A673 (cell line): Measurements from ENCODE around the gene GOLPH3L. TPM values are rescaled to one million over a fixed set of nuclear protein-coding genes. Genes with fewer than 3 reads are reported as not detected.
"Not testable (repeated sequence)": the region's sequence is repeated elsewhere in the genome, so short reads cannot be mapped to it uniquely, and the experiment has no call there.

Experiments used
- BruUV-seq: library from RNA; stranded (reverse); fragments of 400-500 nt; replicated peaks from 2 replicates; lab custom pipeline; 2021; lab: Mats Ljungman, UMichigan
- CTCF ChIA-PET: fragments of 300-600 bp; sonication (Branson Sonifier 250); formaldehyde crosslinking; loops from one replicate; lab custom pipeline; 2022; ENCODE audit warnings: antibody characterized with exemption; lab: Charles Lee
- POLR2A ChIA-PET: fragments of 300-600 bp; sonication (Branson Sonifier 250); formaldehyde crosslinking; loops from one replicate; lab custom pipeline; 2022; ENCODE audit warnings: antibody characterized with exemption; ENCODE audit not compliant: low non-redundant PET; lab: Charles Lee
- DNase-seq: peaks from one replicate; pipeline ENCODE4 v3.0.0-alpha.2; 2015; ENCODE audit warnings: low spot score
- H3K27ac ChIP-seq: fragments of 200-600 bp; sonication (generic); 2 replicates; pipeline ENCODE4 v1.5.1; 2016; ENCODE audit warnings: mixed run types, low read depth, mild to moderate bottlenecking, mixed read lengths, antibody characterized with exemption, low read length; ENCODE audit not compliant: poor library complexity, severe bottlenecking
- H3K27me3 ChIP-seq: fragments of 200-600 bp; sonication (generic); replicated peaks from 2 replicates; pipeline ENCODE4 v1.6.1; 2017; ENCODE audit warnings: mixed run types, low read depth, mild to moderate bottlenecking, mixed read lengths, antibody characterized with exemption, low read length; ENCODE audit not compliant: insufficient read depth, poor library complexity
- H3K36me3 ChIP-seq: fragments of 200-600 bp; sonication (generic); 2 replicates; pipeline ENCODE4 v1.6.1; 2016; ENCODE audit warnings: mixed run types, mild to moderate bottlenecking, mixed read lengths, antibody characterized with exemption, low read length; ENCODE audit not compliant: insufficient read depth, poor library complexity, severe bottlenecking
- H3K4me1 ChIP-seq: fragments of 200-600 bp; sonication (generic); 2 replicates; pipeline ENCODE4 v1.6.1; 2017; ENCODE audit warnings: mixed run types, mild to moderate bottlenecking, mixed read lengths, antibody characterized with exemption, low read length; ENCODE audit not compliant: insufficient read depth, poor library complexity, severe bottlenecking
- H3K4me3 ChIP-seq: fragments of 200-600 bp; sonication (generic); 2 replicates; pipeline ENCODE4 v1.5.1; 2016; ENCODE audit warnings: low read depth, mixed run types, mild to moderate bottlenecking, mixed read lengths, low read length; ENCODE audit not compliant: poor library complexity, severe bottlenecking
- H3K9me3 ChIP-seq: fragments of 200-600 bp; sonication (generic); 2 replicates; pipeline ENCODE4 v1.6.1; 2016; ENCODE audit warnings: mixed run types, low read depth, mild to moderate bottlenecking, mixed read lengths, antibody characterized with exemption, low read length; ENCODE audit not compliant: poor library complexity, severe bottlenecking
- EZH2 ChIP-seq: fragments of 200-600 bp; sonication (generic); IDR thresholded peaks from 2 replicates; pipeline ENCODE4 v1.6.1; 2017; ENCODE audit warnings: borderline replicate concordance, low read depth, mild to moderate bottlenecking, mixed read lengths, antibody characterized with exemption, low read length; ENCODE audit not compliant: poor library complexity, severe bottlenecking
- intact Hi-C: fragments of 100-400 bp; cut with micrococcal nuclease; formaldehyde crosslinking; loops from one replicate; pipeline ENCODE4 v1.10.0; 2022; ENCODE audit not compliant: unreplicated experiment
- total RNA-seq: library from RNA; stranded (reverse); gene quantifications from 2 replicates; pipeline ENCODE4 v1.2.3, GENCODE V29; 2021
- TF ChIP-seq, protein P1 (sequence below): fragments of 300-800, 200-600 bp; sonication (generic); conservative IDR thresholded peaks from 2 replicates; pipeline ENCODE4 v1.5.1; 2017; ENCODE audit warnings: low read depth, mild to moderate bottlenecking, antibody characterized with exemption, low read length, moderate library complexity, mixed read lengths

GOLPH3L gene
- total RNA-seq, 1 experiment from 2014 or later = 22.6 TPM

- no TSS peak for BruUV-seq
- H3K27ac ChIP-seq = no peak overlapping the region
- CTCF ChIA-PET = no interaction called here
These were observed 47.4 kb downstream of the GOLPH3L start for GRCh38 chr1:150649441-150650075.

GRCh38 chr1:150642296-150642695 is 54.7 kb downstream of the GOLPH3L start:
- H3K9me3 ChIP-seq = no peaks in the 10 kb centered on the region
- ChIA-PET CTCF (no interaction called here), POLR2A (no interaction called here)
- DNase-seq = no peak
- H3K27ac ChIP-seq = no peak overlapping the region
- H3K4me3 ChIP-seq = no peak overlapping the region
- no TSS peak for BruUV-seq
- H3K27me3 ChIP-seq = no peaks in the 10 kb centered on the region
- H3K4me1 ChIP-seq = no peaks in the 10 kb centered on the region
- H3K36me3 ChIP-seq = peaks cover 12% of the 10 kb centered on the region
- TF ChIP-seq, protein P1, sequence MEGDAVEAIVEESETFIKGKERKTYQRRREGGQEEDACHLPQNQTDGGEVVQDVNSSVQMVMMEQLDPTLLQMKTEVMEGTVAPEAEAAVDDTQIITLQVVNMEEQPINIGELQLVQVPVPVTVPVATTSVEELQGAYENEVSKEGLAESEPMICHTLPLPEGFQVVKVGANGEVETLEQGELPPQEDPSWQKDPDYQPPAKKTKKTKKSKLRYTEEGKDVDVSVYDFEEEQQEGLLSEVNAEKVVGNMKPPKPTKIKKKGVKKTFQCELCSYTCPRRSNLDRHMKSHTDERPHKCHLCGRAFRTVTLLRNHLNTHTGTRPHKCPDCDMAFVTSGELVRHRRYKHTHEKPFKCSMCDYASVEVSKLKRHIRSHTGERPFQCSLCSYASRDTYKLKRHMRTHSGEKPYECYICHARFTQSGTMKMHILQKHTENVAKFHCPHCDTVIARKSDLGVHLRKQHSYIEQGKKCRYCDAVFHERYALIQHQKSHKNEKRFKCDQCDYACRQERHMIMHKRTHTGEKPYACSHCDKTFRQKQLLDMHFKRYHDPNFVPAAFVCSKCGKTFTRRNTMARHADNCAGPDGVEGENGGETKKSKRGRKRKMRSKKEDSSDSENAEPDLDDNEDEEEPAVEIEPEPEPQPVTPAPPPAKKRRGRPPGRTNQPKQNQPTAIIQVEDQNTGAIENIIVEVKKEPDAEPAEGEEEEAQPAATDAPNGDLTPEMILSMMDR = no peak
- TF ChIP-seq EZH2 = no peak
- intact Hi-C loops = no loop called here

More at GRCh38 chr1:150649441-150650075, 47.4 kb downstream of the GOLPH3L start:
- TF ChIP-seq, protein P1 = no peak
- TF ChIP-seq EZH2 = no peak
- intact Hi-C loops = no loop called here
- DNase-seq = no peak
- H3K4me3 ChIP-seq = no peak overlapping the region
- POLR2A ChIA-PET = interaction anchor here (0.6 kb wide), 1 partner anchor 421 kb away, joined by 3 read pairs; the partner anchor contains the start of gene GABPB2
- H3K36me3 ChIP-seq = peaks cover 21% of the 10 kb centered on the region
- H3K4me1 ChIP-seq = no peaks in the 10 kb centered on the region
- no peaks in the 10 kb centered on the region for H3K9me3 ChIP-seq
- no peaks in the 10 kb centered on the region for H3K27me3 ChIP-seq

DNA sequence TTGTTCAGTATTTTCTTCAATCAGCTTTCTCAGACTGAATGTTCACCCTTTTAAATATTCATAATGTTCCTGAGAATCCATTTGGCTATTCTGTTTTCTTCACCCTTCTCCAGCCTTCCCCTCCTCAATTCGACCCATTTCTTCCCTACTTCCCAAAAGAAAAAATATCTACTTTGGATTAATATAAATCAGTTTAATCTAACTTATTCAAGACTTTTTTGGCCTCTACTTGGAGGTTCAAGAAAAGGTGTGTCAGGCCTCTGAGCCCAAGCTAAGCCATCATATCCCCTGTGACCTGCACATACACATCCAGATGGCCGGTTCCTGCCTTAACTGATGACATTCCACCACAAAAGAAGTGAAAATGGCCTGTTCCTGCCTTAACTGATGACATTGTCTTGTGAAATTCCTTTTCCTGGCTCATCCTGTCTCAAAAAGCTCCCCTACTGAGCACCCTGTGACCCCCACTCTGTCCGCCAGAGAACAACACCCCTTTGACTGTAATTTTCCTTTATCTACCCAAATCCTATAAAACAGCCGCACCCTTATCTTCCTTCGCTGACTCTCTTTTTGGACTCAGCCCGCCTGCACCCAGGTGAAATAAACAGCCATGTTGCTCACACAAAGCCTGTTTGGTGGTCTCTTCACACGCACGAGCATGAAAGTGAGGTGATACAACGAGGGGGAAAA is 55.7 kb downstream of the GOLPH3L start:
- H3K4me1 ChIP-seq, H3K27me3 ChIP-seq, DNase-seq, H3K4me3 ChIP-seq, H3K27ac ChIP-seq, intact Hi-C loops, POLR2A ChIA-PET, H3K9me3 ChIP-seq, BruUV-seq, H3K36me3 ChIP-seq, CTCF ChIA-PET: not testable (repeated sequence)

- H3K4me1 ChIP-seq, H3K4me3 ChIP-seq, BruUV-seq, H3K9me3 ChIP-seq, intact Hi-C loops, DNase-seq, CTCF ChIA-PET, H3K27ac ChIP-seq, H3K27me3 ChIP-seq, POLR2A ChIA-PET, H3K36me3 ChIP-seq: not testable (repeated sequence)
These were observed 58.5 kb downstream of the GOLPH3L start for GRCh38 chr1:150638430-150638829.

DNA sequence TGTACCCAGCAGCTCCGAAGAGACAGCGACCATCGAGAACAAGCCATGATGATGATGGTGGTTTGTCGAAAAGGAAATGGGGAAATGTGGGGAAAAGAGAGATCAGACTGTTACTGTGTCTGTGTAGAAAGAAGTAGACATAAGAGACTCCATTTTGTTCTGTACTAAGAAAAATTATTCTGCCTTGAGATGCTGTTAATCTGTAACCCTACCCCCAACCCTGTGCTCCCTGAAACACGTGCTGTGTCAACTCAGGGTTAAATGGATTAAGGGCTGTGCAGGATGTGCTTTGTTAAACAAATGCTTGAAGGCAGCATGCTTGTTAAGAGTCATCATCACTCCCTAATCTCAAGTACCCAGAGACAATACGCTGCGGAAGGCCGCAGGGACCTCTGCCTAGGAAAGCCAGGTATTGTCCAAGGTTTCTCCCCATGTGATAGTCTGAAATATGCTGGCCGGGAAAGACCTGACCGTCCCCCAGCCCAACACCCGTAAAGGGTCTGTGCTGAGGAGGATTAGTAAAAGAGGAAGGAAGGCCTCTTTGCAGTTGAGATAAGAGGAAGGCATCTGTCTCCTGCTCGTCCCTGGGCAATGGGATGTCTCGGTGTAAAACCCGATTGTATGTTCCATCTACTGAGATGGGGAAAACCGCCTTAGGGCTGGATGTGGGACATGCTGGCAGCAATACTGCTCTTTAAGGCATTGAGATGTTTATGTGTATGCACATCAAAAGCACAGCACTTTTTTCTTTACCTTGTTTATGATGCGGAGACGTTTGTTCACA is 61.9 kb downstream of the GOLPH3L start:
- H3K36me3 ChIP-seq, H3K27me3 ChIP-seq, H3K9me3 ChIP-seq, CTCF ChIA-PET, H3K27ac ChIP-seq, DNase-seq, H3K4me3 ChIP-seq, POLR2A ChIA-PET, intact Hi-C loops, H3K4me1 ChIP-seq, BruUV-seq: not testable (repeated sequence)
